Mesendoderm (in vitro differentiated cells): ENCODE measurements around the gene ARL5C.

ENCODE experiments used
- DNase-seq: peaks from one replicate; pipeline ENCODE4 v3.0.0; 2013
- H2AK5ac ChIP-seq: 2 replicates; pipeline ENCODE4 v1.6.1; 2013; ENCODE audit warnings: low read length, inconsistent platforms
- H2BK120ac ChIP-seq: 2 replicates; pipeline ENCODE4 v1.6.1; 2013; ENCODE audit warnings: low read depth, mild to moderate bottlenecking, low read length, moderate library complexity, mixed read lengths
- H2BK15ac ChIP-seq: replicated peaks from 2 replicates; pipeline ENCODE4 v1.6.1; 2013; ENCODE audit warnings: low read depth, mild to moderate bottlenecking, moderate library complexity
- H2BK5ac ChIP-seq: 2 replicates; pipeline ENCODE4 v1.6.1; 2013; ENCODE audit warnings: low read length, inconsistent platforms
- H3K18ac ChIP-seq: 2 replicates; pipeline ENCODE4 v1.6.1; 2013; ENCODE audit warnings: mild to moderate bottlenecking, low read length, mixed read lengths
- H3K23ac ChIP-seq: one replicate; pipeline ENCODE4 v1.6.1; 2013; ENCODE audit warnings: low read length
- H3K27ac ChIP-seq: 2 replicates; pipeline ENCODE4 v1.5.1; 2013; ENCODE audit warnings: low read depth, mild to moderate bottlenecking, inconsistent platforms, low read length, moderate library complexity
- H3K27me3 ChIP-seq: 2 replicates; pipeline ENCODE4 v1.6.1; 2013; ENCODE audit warnings: low read length, control low read depth, mild to moderate bottlenecking, inconsistent platforms; ENCODE audit not compliant: insufficient read depth, poor library complexity
- H3K36me3 ChIP-seq: 2 replicates; pipeline ENCODE4 v1.6.1; 2013; ENCODE audit warnings: low read length, inconsistent platforms; ENCODE audit not compliant: control insufficient read depth, insufficient read depth
- H3K4ac ChIP-seq: one replicate; pipeline ENCODE4 v1.6.1; 2013; ENCODE audit warnings: low read depth, mild to moderate bottlenecking, low read length, moderate library complexity
- H3K4me1 ChIP-seq: 2 replicates; pipeline ENCODE4 v1.6.1; 2013; ENCODE audit warnings: low read depth, low read length, inconsistent platforms; ENCODE audit not compliant: control insufficient read depth
- H3K4me2 ChIP-seq: 2 replicates; pipeline ENCODE4 v1.6.1; 2013; ENCODE audit warnings: low read length
- H3K4me3 ChIP-seq: 2 replicates; pipeline ENCODE4 v1.5.1; 2013; ENCODE audit warnings: mild to moderate bottlenecking, low read length
- H3K56ac ChIP-seq: one replicate; pipeline ENCODE4 v1.6.1; 2013; ENCODE audit warnings: low read length
- H3K79me1 ChIP-seq: 2 replicates; pipeline ENCODE4 v1.6.1; 2013; ENCODE audit warnings: low read length, inconsistent platforms
- H3K79me2 ChIP-seq: 2 replicates; pipeline ENCODE4 v1.6.1; 2013; ENCODE audit warnings: mild to moderate bottlenecking, low read length; ENCODE audit not compliant: control insufficient read depth, insufficient read depth
- H3K9ac ChIP-seq: 2 replicates; pipeline ENCODE4 v1.6.1; 2013; ENCODE audit warnings: low read length, inconsistent platforms
- H4K5ac ChIP-seq: one replicate; pipeline ENCODE4 v1.6.1; 2013; ENCODE audit warnings: low read length
- H4K8ac ChIP-seq: one replicate; pipeline ENCODE4 v1.6.1; 2013; ENCODE audit warnings: low read depth, mild to moderate bottlenecking, control low read depth, low read length, moderate library complexity
- WGBS: extraction: QIAGEN DNeasy Blood & Tissue Kit; methylation state at CpG from one replicate; pipeline ENCODE4 v1.1.7; 2013; ENCODE audit warnings: low lambda C conversion rate, missing lambda C conversion rate; ENCODE audit not compliant: insufficient coverage; ENCODE audit errors: extremely low coverage; 5-methylcytosine and 5-hydroxymethylcytosine counted together

Gene ARL5C

GRCh38 chr17:39141915-39142664 lies 23.9 kb downstream of the ARL5C start:
- Histone ChIP-seq H3K4me1 (no peaks in the 10 kb centered on the region), H3K4me2 (no peak overlapping the region), H3K27ac (no peak overlapping the region), H2BK120ac (no peak overlapping the region), H4K8ac (no peak overlapping the region), H3K9ac (no peak overlapping the region), H2BK5ac (no peak overlapping the region), H2BK15ac (no peak overlapping the region), H3K56ac (no peak overlapping the region), H3K4me3 (no peak overlapping the region), H3K79me2 (no peaks in the 10 kb centered on the region), H2AK5ac (no peak overlapping the region), H3K79me1 (no peaks in the 10 kb centered on the region), H3K36me3 (no peaks in the 10 kb centered on the region), H3K27me3 (no peaks in the 10 kb centered on the region), H3K23ac (no peak overlapping the region), H4K5ac (no peak overlapping the region), H3K18ac (no peak overlapping the region), H3K4ac (no peak overlapping the region)
- no peak for DNase-seq
- WGBS, result no CpG with 5 or more reads among the region's 11 CpGs

- no peaks in the 10 kb centered on the region for H3K79me2 ChIP-seq
- no peaks in the 10 kb centered on the region for H3K36me3 ChIP-seq
- no peak overlapping the region for H3K4me3 ChIP-seq
- no CpG with 5 or more reads among the region's 5 CpGs for WGBS
- no peak overlapping the region for H3K9ac ChIP-seq
- H3K27me3 ChIP-seq, result no peaks in the 10 kb centered on the region
- H4K8ac ChIP-seq, result no peak overlapping the region
- H3K23ac ChIP-seq, result no peak overlapping the region
- no peak overlapping the region for H3K56ac ChIP-seq
- no peak overlapping the region for H3K18ac ChIP-seq
- no peak overlapping the region for H2BK15ac ChIP-seq
- no peak overlapping the region for H2AK5ac ChIP-seq
- H3K4me2 ChIP-seq, result no peak overlapping the region
- H3K4me1 ChIP-seq, result no peaks in the 10 kb centered on the region
- no peak overlapping the region for H4K5ac ChIP-seq
- H3K79me1 ChIP-seq, result no peaks in the 10 kb centered on the region
- no peak overlapping the region for H3K27ac ChIP-seq
- no peak overlapping the region for H2BK5ac ChIP-seq
- no peak overlapping the region for H2BK120ac ChIP-seq
- no peak for DNase-seq
- no peak overlapping the region for H3K4ac ChIP-seq
Observed at GRCh38 chr17:39141294-39141693, 24.7 kb downstream of the ARL5C start.

GRCh38 chr17:39139561-39139960 lies 26.4 kb downstream of the ARL5C start:
- Histone ChIP-seq H3K4me2 (no peak overlapping the region), H2BK15ac (no peak overlapping the region), H3K18ac (no peak overlapping the region), H2BK5ac (no peak overlapping the region), H3K79me1 (no peaks in the 10 kb centered on the region), H3K9ac (no peak overlapping the region), H3K23ac (no peak overlapping the region), H4K5ac (no peak overlapping the region), H2AK5ac (no peak overlapping the region), H3K79me2 (no peaks in the 10 kb centered on the region), H3K56ac (no peak overlapping the region), H3K4me1 (no peaks in the 10 kb centered on the region), H4K8ac (no peak overlapping the region), H3K27ac (no peak overlapping the region), H3K36me3 (no peaks in the 10 kb centered on the region), H3K4me3 (no peak overlapping the region), H2BK120ac (no peak overlapping the region), H3K4ac (no peak overlapping the region), H3K27me3 (no peaks in the 10 kb centered on the region)
- no CpG with 5 or more reads among the region's 9 CpGs for WGBS
- DNase-seq, result no peak

GRCh38 chr17:39139161-39139511 lies 26.8 kb downstream of the ARL5C start:
- no peak overlapping the region for H4K8ac ChIP-seq
- no peak overlapping the region for H3K4me3 ChIP-seq
- H2BK5ac ChIP-seq, result no peak overlapping the region
- no peak overlapping the region for H3K4ac ChIP-seq
- H3K79me1 ChIP-seq, result no peaks in the 10 kb centered on the region
- WGBS, result no CpG with 5 or more reads among the region's 2 CpGs
- DNase-seq, result no peak
- no peak overlapping the region for H2BK120ac ChIP-seq
- no peak overlapping the region for H2BK15ac ChIP-seq
- H2AK5ac ChIP-seq, result no peak overlapping the region
- no peaks in the 10 kb centered on the region for H3K36me3 ChIP-seq
- no peaks in the 10 kb centered on the region for H3K27me3 ChIP-seq
- H3K18ac ChIP-seq, result no peak overlapping the region
- H3K4me1 ChIP-seq, result no peaks in the 10 kb centered on the region
- no peak overlapping the region for H3K9ac ChIP-seq
- H4K5ac ChIP-seq, result no peak overlapping the region
- H3K4me2 ChIP-seq, result no peak overlapping the region
- H3K79me2 ChIP-seq, result no peaks in the 10 kb centered on the region
- H3K23ac ChIP-seq, result no peak overlapping the region
- H3K27ac ChIP-seq, result no peak overlapping the region
- H3K56ac ChIP-seq, result no peak overlapping the region

- no peak overlapping the region for H3K4me2 ChIP-seq
- H3K27me3 ChIP-seq, result no peaks in the 10 kb centered on the region
- no peaks in the 10 kb centered on the region for H3K79me2 ChIP-seq
- H4K5ac ChIP-seq, result no peak overlapping the region
- H3K56ac ChIP-seq, result no peak overlapping the region
- H3K18ac ChIP-seq, result no peak overlapping the region
- H3K4me1 ChIP-seq, result no peaks in the 10 kb centered on the region
- DNase-seq, result no peak
- H3K79me1 ChIP-seq, result no peaks in the 10 kb centered on the region
- no peak overlapping the region for H2BK15ac ChIP-seq
- H2BK5ac ChIP-seq, result no peak overlapping the region
- no peak overlapping the region for H3K23ac ChIP-seq
- H3K27ac ChIP-seq, result no peak overlapping the region
- no peak overlapping the region for H3K4ac ChIP-seq
- no peak overlapping the region for H3K4me3 ChIP-seq
- H3K9ac ChIP-seq, result no peak overlapping the region
- no peak overlapping the region for H4K8ac ChIP-seq
- H2BK120ac ChIP-seq, result no peak overlapping the region
- WGBS, result no CpG with 5 or more reads among the region's 13 CpGs
- H2AK5ac ChIP-seq, result no peak overlapping the region
- H3K36me3 ChIP-seq, result no peaks in the 10 kb centered on the region
Observed at GRCh38 chr17:39138431-39139160, 27.4 kb downstream of the ARL5C start.
